Ovary (tissue), 9 donors: ENCODE results near the gene CTH. TPM values are rescaled to one million over a fixed set of nuclear protein-coding genes. Genes with fewer than 3 reads are reported as not detected.

Experiments used
- DNase-seq, 5 donors: peaks; one replicate each; pipeline ENCODE4 v3.0.0-alpha.2; 2019 to 2020
- H3K27ac ChIP-seq, 2 donors: fragments of 200-600 bp; one replicate each; pipeline versions ENCODE4 v1.5.1 to v1.8.0; 2019 to 2022
- H3K27me3 ChIP-seq: fragments of 200-600 bp; one replicate; pipeline ENCODE4 v1.8.0; 2022
- H3K36me3 ChIP-seq: fragments of 200-600 bp; sonication (generic); one replicate; pipeline ENCODE4 v1.5.1; 2019
- H3K4me1 ChIP-seq: one replicate; pipeline ENCODE4 v1.8.1; 2013; ENCODE audit warnings: mild to moderate bottlenecking, moderate library complexity; ENCODE audit not compliant: insufficient read depth
- H3K4me3 ChIP-seq: fragments of 200-600 bp; sonication (generic); one replicate; pipeline ENCODE4 v1.5.1; 2017
- H3K9me3 ChIP-seq, 2 donors: fragments of 200-600 bp in 1 of 2; sonication (generic) in 1 of 2; one replicate each; pipeline versions ENCODE4 v1.5.1 to v1.8.1; 2013 to 2019; ENCODE audit warnings: mild to moderate bottlenecking in 1 of 2, moderate library complexity in 1 of 2
- CTCF ChIP-seq, 3 donors: fragments of 450-650 bp in 2 of 3; fragments of 200-600 bp in 1 of 3; IDR thresholded peaks; one replicate each; pipeline versions ENCODE4 v1.5.1 to v1.8.0; 2016 to 2022; ENCODE audit warnings: antibody characterized with exemption in 3 of 3, mild to moderate bottlenecking in 1 of 3
- EP300 ChIP-seq: sonication (generic); formaldehyde crosslinking; IDR thresholded peaks from one replicate; pipeline ENCODE4 v1.6.1; 2017; ENCODE audit warnings: antibody characterized with exemption
- POLR2A ChIP-seq: fragments of 450-650 bp; IDR thresholded peaks from one replicate; pipeline ENCODE4 v1.6.1; 2017; ENCODE audit warnings: antibody characterized with exemption, mild to moderate bottlenecking, moderate library complexity
- WGBS, 3 donors: extraction: QIAGEN DNeasy Blood & Tissue Kit in 1 of 3; methylation state at CpG; one replicate each; pipeline versions ENCODE4 v1.1.5 to v1.1.7; 2013 to 2017; 5-methylcytosine and 5-hydroxymethylcytosine counted together
- intact Hi-C, 4 donors: fragments of 100-400 bp; cut with DNase I; formaldehyde crosslinking; loops; one replicate each; pipeline versions ENCODE4 v1.11.0 to v1.15.1; 2022 to 2023
- polyA plus RNA-seq, 2 donors: library from polyadenylated mRNA; stranded (reverse); fragments of 200-250 nt in 1 of 2; fragments of 350-450 nt in 1 of 2; fragmentation: Illumina TruSeq in 1 of 2; extraction: RNeasy Lipid Tissue Mini Kit (QIAGEN cat#74804) in 1 of 2; gene quantifications; one replicate each; pipeline ENCODE4 v1.2.3, GENCODE V29; 2013 to 2014
- total RNA-seq, 7 donors: library from RNA; depleted of rRNA in 2 of 7; stranded (reverse); fragments of >200 nt in 2 of 7; fragmentation: NEBNext Ultra II Directional in 3 of 7; extraction: Animal tissue kit (Norgen Biotek cat#: 25700) in 3 of 7; gene quantifications; one replicate each; pipeline versions ENCODE4 v1.1.0 to v1.2.4, GENCODE V29; 2016 to 2023
- donor health status: DM: no; HTN: no; CAD: no; lungs with moderate emphysema.
- donor health status: DM: no; HTN: no; CAD: no.
- donor health status: Bipolar disorder and iron deficiency.
- donor health status: DM: yes; HTN: yes; CAD: no.
- donor health status: DM: no; HTN: no; CAD: no.
- donor health status: DM: yes; HTN: yes; CAD: no.

The CTH gene
- total and polyA plus RNA-seq, 9 donors: 4.7 to 36.2 (median 15.8) TPM

DNA sequence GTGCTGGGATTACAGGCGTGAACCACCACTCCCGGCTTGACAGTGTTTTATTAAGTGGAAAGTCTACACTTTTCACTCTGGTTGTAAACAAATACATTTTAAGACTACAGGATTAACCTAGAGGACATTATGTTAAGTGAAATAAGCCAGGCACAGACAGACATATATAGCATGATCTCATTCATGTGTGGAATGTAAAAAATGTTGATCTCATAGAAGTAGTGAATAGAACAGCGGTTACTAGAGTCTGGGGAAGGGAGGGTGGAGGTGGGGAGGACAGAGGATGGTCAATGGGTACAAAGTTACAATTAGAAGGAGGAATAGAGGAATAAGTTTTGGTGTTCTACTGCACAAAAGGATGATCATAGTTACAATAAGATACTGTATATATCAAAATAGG lies 16.9 kb downstream of the CTH start:
- H3K27me3 ChIP-seq: no peaks in the 10 kb centered on the region
- 86 to 88% (median 87%) methylated on average over 3 of the region's 3 CpGs for WGBS, 3 donors
- TF ChIP-seq POLR2A (no peak), EP300 (no peak), CTCF (IDR thresholded peaks at IDR 0.05) (no peak)
- no peaks in the 10 kb centered on the region for H3K4me1 ChIP-seq
- DNase-seq: no peak
- no peaks in the 10 kb centered on the region for H3K36me3 ChIP-seq
- H3K27ac ChIP-seq: no peak overlapping the region
- intact Hi-C loops: no loop called here
- H3K9me3 ChIP-seq: no peaks in the 10 kb centered on the region
- no peak overlapping the region for H3K4me3 ChIP-seq

- TF ChIP-seq CTCF (IDR thresholded peaks at IDR 0.05) (no peak), POLR2A (no peak), EP300 (no peak)
- 90 to 94% (median 91%) methylated on average over 2 of the region's 2 CpGs for WGBS, 3 donors
- Histone ChIP-seq H3K27me3 (no peaks in the 10 kb centered on the region), H3K4me1 (no peaks in the 10 kb centered on the region), H3K36me3 (no peaks in the 10 kb centered on the region), H3K27ac (no peak overlapping the region), H3K4me3 (no peak overlapping the region), H3K9me3 (no peaks in the 10 kb centered on the region)
- DNase-seq: no peak
- intact Hi-C loops: no loop called here
Observed at GRCh38 chr1:70429219-70429618, 18.2 kb downstream of the CTH start.

DNA sequence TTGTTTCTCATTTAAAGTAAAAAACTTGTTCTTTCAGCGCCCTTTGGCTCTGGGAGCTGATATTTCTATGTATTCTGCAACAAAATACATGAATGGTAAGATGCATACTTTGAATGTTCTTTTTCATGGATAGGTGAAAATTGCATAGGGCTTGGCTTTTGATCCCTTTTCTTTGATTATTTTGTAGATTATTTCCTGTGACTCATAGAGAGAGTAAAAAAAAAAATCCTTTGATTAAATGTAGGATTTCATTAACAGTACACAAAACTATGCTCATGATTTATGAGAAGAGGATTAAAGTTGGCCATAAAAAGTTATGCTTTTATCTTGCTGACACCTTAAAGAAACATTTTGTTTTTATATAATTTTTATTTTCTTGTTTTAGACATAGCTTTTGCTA lies 18.7 kb downstream of the CTH start:
- WGBS, 3 donors: 96 to 97% (median 97%) methylated on average over 1 of the region's 1 CpG
- H3K27me3 ChIP-seq: no peaks in the 10 kb centered on the region
- no peaks in the 10 kb centered on the region for H3K4me1 ChIP-seq
- H3K4me3 ChIP-seq: no peak overlapping the region
- no peaks in the 10 kb centered on the region for H3K9me3 ChIP-seq
- no peak overlapping the region for H3K27ac ChIP-seq
- DNase-seq: no peak
- intact Hi-C loops: no loop called here
- TF ChIP-seq CTCF (IDR thresholded peaks at IDR 0.05) (no peak), EP300 (no peak), POLR2A (no peak)
- no peaks in the 10 kb centered on the region for H3K36me3 ChIP-seq

DNA sequence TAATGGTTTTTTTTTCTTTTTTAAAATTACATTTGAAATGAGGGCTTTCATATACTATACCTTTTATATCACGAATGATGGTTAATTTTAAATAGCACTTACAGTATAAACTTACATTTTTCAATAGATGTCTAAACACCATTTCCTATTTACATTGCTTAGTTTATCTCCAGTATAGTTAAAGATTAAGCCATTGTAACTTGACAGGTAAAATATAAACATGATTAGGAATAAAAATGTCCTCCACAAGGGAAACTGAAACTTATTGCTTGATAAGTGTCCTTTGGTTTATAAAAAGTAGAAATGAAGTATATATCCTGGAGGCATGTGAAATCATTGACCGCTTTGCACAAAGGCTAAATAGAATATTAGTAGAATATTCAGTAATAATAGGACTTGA lies 20.2 kb downstream of the CTH start:
- intact Hi-C loops: no loop called here
- no peak overlapping the region for H3K4me3 ChIP-seq
- no peak overlapping the region for H3K27ac ChIP-seq
- WGBS, 3 donors: 95 to 97% (median 96%) methylated on average over 2 of the region's 2 CpGs
- H3K36me3 ChIP-seq: no peaks in the 10 kb centered on the region
- TF ChIP-seq CTCF (IDR thresholded peaks at IDR 0.05) (no peak), EP300 (no peak), POLR2A (no peak)
- H3K4me1 ChIP-seq: no peaks in the 10 kb centered on the region
- no peaks in the 10 kb centered on the region for H3K9me3 ChIP-seq
- DNase-seq: no peak
- no peaks in the 10 kb centered on the region for H3K27me3 ChIP-seq

- WGBS, 3 donors: 83 to 87% (median 84%) methylated on average over 3 of the region's 3 CpGs
- intact Hi-C loops: no loop called here
- Histone ChIP-seq H3K27me3 (no peaks in the 10 kb centered on the region), H3K4me1 (no peaks in the 10 kb centered on the region), H3K9me3 (no peaks in the 10 kb centered on the region), H3K36me3 (no peaks in the 10 kb centered on the region), H3K4me3 (no peak overlapping the region), H3K27ac (no peak overlapping the region)
- no peak for DNase-seq
- TF ChIP-seq CTCF (IDR thresholded peaks at IDR 0.05) (no peak), EP300 (no peak)
Observed at GRCh38 chr1:70431874-70432273, 20.8 kb downstream of the CTH start.
